ENCODE results near the gene RBMS3. TPM values are rescaled to one million over a fixed set of nuclear protein-coding genes. Genes with fewer than 3 reads are reported as not detected.
A peak's percentile ranks its signal among the peaks of the same experiment; 100 is the strongest.
"Not testable (repeated sequence)": the region's sequence is repeated elsewhere in the genome, so short reads cannot be mapped to it uniquely, and the experiment has no call there.

RBMS3 gene
- 80.4 and 81.1 TPM in 2 replicates for total RNA-seq

DNA sequence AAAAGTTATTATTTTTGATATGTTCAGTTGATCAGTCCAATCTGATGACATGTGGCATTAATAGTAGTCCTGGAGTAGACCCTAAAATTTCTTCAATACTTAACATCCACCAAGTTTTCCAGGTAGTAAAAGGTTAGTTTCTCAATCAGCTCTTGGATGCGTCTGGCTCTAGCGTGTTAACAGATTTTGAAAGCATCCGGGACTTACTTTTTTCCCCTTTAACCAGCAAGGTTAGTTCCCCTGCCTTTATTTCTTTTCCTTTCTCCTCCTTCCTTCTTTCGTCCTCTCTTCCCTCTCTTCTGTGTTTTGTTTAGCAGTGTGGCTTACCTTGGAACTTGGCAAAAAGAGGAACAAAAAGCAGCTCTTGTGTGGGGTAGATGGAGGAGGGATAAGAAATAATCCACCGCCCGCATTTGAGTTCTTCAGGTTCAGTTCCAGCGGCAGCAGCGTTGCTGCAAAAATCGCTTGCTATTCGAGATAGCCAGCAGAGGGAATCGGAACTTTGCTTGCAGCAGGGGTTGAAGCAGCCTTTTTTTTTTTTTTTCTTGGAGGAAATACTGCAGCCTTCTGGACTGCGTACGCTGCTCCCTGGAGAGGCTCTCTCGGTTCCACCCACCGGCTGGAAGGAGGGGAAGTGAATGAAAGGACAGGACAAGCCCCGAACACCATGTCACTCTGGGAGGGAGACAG is at the start of gene RBMS3:
Gene RBMS3, plus strand, starts transcription at position 668 of the 690 bp plus-strand sequence.
- H3K4me3 ChIP-seq (ENCODE audit: insufficient read depth, low read length): peak within 1 kb of the TSS; percentile 93
- peak within 1 kb of the TSS; percentile 95 for H2AFZ ChIP-seq (ENCODE audit: low read length)
- H3K4me2 ChIP-seq (ENCODE audit: insufficient read depth, low read length): peak within 1 kb of the TSS; percentile 74
- TF ChIP-seq, protein P1, sequence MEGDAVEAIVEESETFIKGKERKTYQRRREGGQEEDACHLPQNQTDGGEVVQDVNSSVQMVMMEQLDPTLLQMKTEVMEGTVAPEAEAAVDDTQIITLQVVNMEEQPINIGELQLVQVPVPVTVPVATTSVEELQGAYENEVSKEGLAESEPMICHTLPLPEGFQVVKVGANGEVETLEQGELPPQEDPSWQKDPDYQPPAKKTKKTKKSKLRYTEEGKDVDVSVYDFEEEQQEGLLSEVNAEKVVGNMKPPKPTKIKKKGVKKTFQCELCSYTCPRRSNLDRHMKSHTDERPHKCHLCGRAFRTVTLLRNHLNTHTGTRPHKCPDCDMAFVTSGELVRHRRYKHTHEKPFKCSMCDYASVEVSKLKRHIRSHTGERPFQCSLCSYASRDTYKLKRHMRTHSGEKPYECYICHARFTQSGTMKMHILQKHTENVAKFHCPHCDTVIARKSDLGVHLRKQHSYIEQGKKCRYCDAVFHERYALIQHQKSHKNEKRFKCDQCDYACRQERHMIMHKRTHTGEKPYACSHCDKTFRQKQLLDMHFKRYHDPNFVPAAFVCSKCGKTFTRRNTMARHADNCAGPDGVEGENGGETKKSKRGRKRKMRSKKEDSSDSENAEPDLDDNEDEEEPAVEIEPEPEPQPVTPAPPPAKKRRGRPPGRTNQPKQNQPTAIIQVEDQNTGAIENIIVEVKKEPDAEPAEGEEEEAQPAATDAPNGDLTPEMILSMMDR (IDR thresholded peaks at IDR 0.05; ENCODE audit: extremely low read depth, low read depth, low read length): peak; percentile 59
- peaks cover 21% of the 10 kb centered on the region for H3K4me1 ChIP-seq (ENCODE audit: insufficient read depth, low read length)
- no peaks in the 10 kb centered on the region for H3K9me3 ChIP-seq (ENCODE audit: low read depth, low read length)
- H3K79me2 ChIP-seq (ENCODE audit: insufficient read depth, low read length): peaks cover 44% of the 10 kb centered on the region
- peak within 1 kb of the TSS; percentile 98 for H3K27ac ChIP-seq (ENCODE audit: low read depth, low read length)
- H3K27me3 ChIP-seq (ENCODE audit: insufficient read depth, low read length): no peaks in the 10 kb centered on the region
- H4K20me1 ChIP-seq (ENCODE audit: insufficient read depth, low read length): no peaks in the 10 kb centered on the region
- peak; percentile 54 for DNase-seq (ENCODE audit: insufficient read length, low spot score, missing footprints)
- H3K36me3 ChIP-seq (ENCODE audit: insufficient read depth, low read length): no peaks in the 10 kb centered on the region

DNA sequence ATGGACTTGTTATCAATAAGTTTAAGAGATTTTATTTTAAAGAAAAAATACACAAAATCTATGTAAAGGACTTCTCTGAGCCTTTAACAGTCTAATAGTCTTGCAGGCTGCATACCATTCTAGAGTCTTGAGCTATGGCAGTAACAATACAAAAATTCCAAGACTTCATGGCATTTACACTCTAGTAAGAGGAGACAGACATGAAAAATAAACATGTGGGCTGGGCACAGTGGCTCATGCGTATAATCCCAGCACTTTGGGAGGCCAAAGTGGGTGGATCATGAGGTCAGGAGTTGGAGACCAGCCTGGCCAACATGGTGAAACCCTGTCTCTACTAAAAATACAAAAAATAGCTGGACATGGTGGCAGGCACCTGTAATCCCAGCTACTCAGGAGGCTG is 47.7 kb upstream of the RBMS3 start:
- not testable (repeated sequence) for H3K4me1 ChIP-seq (ENCODE audit: insufficient read depth, low read length); H3K4me2 ChIP-seq (ENCODE audit: insufficient read depth, low read length); H3K27ac ChIP-seq (ENCODE audit: low read depth, low read length); H2AFZ ChIP-seq (ENCODE audit: low read length); H3K36me3 ChIP-seq (ENCODE audit: insufficient read depth, low read length); H3K4me3 ChIP-seq (ENCODE audit: insufficient read depth, low read length); H4K20me1 ChIP-seq (ENCODE audit: insufficient read depth, low read length); H3K9me3 ChIP-seq (ENCODE audit: low read depth, low read length); H3K27me3 ChIP-seq (ENCODE audit: insufficient read depth, low read length); H3K79me2 ChIP-seq (ENCODE audit: insufficient read depth, low read length)
- DNase-seq (ENCODE audit: insufficient read length, low spot score, missing footprints): peak; percentile 54

DNA sequence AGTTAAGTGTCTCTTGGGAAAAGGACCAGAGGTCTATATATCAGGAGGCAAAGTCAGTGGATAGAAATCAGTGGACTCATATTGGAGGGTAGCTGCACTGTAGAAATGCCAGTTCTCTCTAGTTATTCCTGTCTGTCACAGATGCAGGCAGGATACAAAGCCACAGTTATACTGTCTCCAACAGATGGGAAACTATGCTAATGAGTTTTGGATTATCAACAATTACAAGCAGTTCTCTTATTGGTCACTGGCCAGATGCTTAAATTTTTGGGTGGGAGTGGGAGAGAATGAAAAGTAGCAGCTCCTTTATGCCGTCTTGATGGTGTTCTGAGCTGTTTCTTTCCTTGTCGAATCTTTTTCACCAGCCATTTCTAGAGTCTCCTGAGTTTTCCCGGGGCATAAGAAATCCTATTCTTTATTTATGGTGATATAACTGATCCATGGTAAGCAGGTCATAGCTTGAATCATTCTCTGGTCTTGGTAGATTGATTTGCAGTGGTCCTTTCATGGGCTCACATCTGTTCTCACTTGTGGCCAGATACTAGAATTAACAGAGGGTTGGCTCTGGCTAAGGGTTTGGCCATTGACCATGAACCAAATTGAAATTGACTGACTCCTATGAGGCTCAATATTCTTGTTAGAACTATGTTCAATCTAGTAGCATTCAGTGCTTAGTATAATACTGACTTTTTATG is 44.6 kb upstream of the RBMS3 start:
- TF ChIP-seq, protein P1 (IDR thresholded peaks at IDR 0.05; ENCODE audit: extremely low read depth, low read depth, low read length): no peak
- DNase-seq (ENCODE audit: insufficient read length, low spot score, missing footprints): no peak
- Histone ChIP-seq H3K4me3 (ENCODE audit: insufficient read depth, low read length) (no peak overlapping the region), H3K4me2 (ENCODE audit: insufficient read depth, low read length) (no peak overlapping the region), H3K27ac (ENCODE audit: low read depth, low read length) (no peak overlapping the region), H3K9me3 (ENCODE audit: low read depth, low read length) (no peaks in the 10 kb centered on the region), H3K79me2 (ENCODE audit: insufficient read depth, low read length) (no peaks in the 10 kb centered on the region), H3K36me3 (ENCODE audit: insufficient read depth, low read length) (no peaks in the 10 kb centered on the region), H3K27me3 (ENCODE audit: insufficient read depth, low read length) (no peaks in the 10 kb centered on the region), H4K20me1 (ENCODE audit: insufficient read depth, low read length) (no peaks in the 10 kb centered on the region), H3K4me1 (ENCODE audit: insufficient read depth, low read length) (peaks cover 16% of the 10 kb centered on the region), H2AFZ (ENCODE audit: low read length) (no peak overlapping the region)

DNA sequence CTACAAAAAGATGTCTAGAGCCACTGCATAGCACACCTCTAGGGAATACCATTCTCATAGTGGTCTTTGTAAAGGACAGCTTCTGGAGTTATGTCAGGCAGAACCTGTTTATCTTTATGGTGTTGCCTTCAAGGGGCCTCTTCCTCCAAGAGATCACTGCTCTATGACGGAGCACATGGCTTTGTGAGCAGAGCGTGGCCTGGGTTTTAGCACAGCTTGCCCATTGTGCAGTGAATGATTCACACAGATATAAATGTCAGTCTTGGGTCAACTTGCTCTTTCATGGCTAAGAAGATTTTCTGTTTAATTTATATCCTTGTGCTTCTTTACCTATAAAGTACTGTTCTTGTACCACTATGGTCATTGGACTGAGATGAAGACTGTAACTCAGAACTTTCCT is 41.5 kb upstream of the RBMS3 start:
- no peaks in the 10 kb centered on the region for H3K79me2 ChIP-seq (ENCODE audit: insufficient read depth, low read length)
- no peak overlapping the region for H3K4me2 ChIP-seq (ENCODE audit: insufficient read depth, low read length)
- no peak overlapping the region for H3K4me3 ChIP-seq (ENCODE audit: insufficient read depth, low read length)
- TF ChIP-seq, protein P1 (IDR thresholded peaks at IDR 0.05; ENCODE audit: extremely low read depth, low read depth, low read length): no peak
- DNase-seq (ENCODE audit: insufficient read length, low spot score, missing footprints): no peak
- H3K36me3 ChIP-seq (ENCODE audit: insufficient read depth, low read length): no peaks in the 10 kb centered on the region
- no peaks in the 10 kb centered on the region for H4K20me1 ChIP-seq (ENCODE audit: insufficient read depth, low read length)
- H2AFZ ChIP-seq (ENCODE audit: low read length): peak overlapping the region; percentile 44
- no peaks in the 10 kb centered on the region for H3K9me3 ChIP-seq (ENCODE audit: low read depth, low read length)
- no peaks in the 10 kb centered on the region for H3K27me3 ChIP-seq (ENCODE audit: insufficient read depth, low read length)
- no peak overlapping the region for H3K27ac ChIP-seq (ENCODE audit: low read depth, low read length)
- H3K4me1 ChIP-seq (ENCODE audit: insufficient read depth, low read length): peaks cover 12% of the 10 kb centered on the region

Measured in osteoblast (primary cell).